ENCODE results near the gene CA6. TPM values are rescaled to one million over a fixed set of nuclear protein-coding genes. Genes with fewer than 3 reads are reported as not detected.
"Not testable (repeated sequence)": the region's sequence is repeated elsewhere in the genome, so short reads cannot be mapped to it uniquely, and the experiment has no call there.

CA6 gene
- total RNA-seq, 2 experiments from 2014 or later: 0.27 TPM; not detected in 1

GRCh38 chr1:8950309-8950708 is 4.6 kb downstream of the CA6 start:
- Mint-ChIP-seq H3K4me3 (no peak overlapping the region), H3K36me3 (ENCODE audit: low read depth) (peaks cover 2% of the 10 kb centered on the region), H3K27me3 (no peaks in the 10 kb centered on the region), H3K9me3 (ENCODE audit: low read depth) (no peaks in the 10 kb centered on the region), H3K27ac (no peak overlapping the region), H3K4me1 (peaks cover 21% of the 10 kb centered on the region)
- ATAC-seq (no peak), DNase-seq (no peak)
- ChIA-PET POLR2A (no interaction called here), CTCF (interaction anchor here (1.1 to 1.7 kb wide), 2 partner anchors 20 to 32 kb away, joined by 3 to 4 read pairs; no protein-coding TSS in a partner anchor)
- intact Hi-C loops (cut with DNase I, micrococcal nuclease): no loop called here

DNA sequence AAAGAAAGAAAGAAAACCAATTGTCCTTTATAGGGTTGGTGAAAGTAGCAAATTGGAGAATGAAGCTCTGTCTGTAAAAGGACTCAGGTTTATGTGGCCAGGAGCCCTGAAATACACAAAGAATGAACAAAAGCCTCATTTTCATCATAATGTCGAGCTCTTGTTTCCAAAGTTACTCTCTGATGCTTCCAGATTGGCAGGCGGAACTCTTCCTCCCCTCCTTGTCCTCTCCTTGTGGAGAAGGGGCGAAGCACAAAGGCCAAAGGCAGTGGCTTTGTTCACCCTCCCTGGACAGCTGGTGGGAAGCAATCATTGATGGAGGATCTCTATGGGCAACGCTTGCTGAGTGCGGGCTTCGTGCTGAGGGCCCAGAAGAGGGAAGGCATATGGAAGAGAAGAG is 5.6 kb downstream of the CA6 start:
- Mint-ChIP-seq H3K27me3 (no peaks in the 10 kb centered on the region), H3K27ac (no peak overlapping the region), H3K36me3 (ENCODE audit: low read depth) (peaks cover 2% of the 10 kb centered on the region), H3K4me1 (peaks cover 11% of the 10 kb centered on the region), H3K9me3 (ENCODE audit: low read depth) (no peaks in the 10 kb centered on the region), H3K4me3 (no peak overlapping the region)
- ChIA-PET CTCF (interaction anchor here (0.7 to 1.7 kb wide), 2 partner anchors 19 to 54 kb away, joined by 3 to 4 read pairs; no protein-coding TSS in a partner anchor), POLR2A (no interaction called here)
- DNase-seq (no peak), ATAC-seq (no peak)
- intact Hi-C loops (cut with DNase I, micrococcal nuclease): no loop called here

DNA sequence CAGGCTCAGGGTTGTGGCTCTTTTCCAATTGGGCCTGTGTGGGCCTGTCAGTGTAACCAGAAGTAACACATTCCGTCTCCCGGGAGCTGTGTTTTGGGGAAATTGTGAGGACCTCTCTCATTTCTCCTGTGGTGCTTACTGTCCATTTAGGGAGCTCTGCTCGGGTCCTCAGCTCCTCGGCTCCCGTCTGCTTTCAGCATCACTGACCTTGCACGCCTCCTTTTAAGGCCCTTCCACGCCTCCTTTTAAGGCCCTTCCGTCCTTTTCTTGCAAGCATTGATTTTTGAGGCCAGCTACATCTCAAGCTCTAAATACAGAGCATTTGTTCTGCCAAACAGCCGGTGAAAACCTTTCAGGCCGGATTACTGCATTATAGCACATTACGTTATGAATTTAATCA is 9.7 kb downstream of the CA6 start:
- ChIA-PET CTCF (interaction anchor here (1.0 to 1.6 kb wide), 2 partner anchors 38 to 50 kb away, joined by 3 to 6 read pairs; no protein-coding TSS in a partner anchor), POLR2A (no interaction called here)
- no peaks in the 10 kb centered on the region for H3K27me3 Mint-ChIP-seq
- peaks cover 3% of the 10 kb centered on the region for H3K9me3 Mint-ChIP-seq (ENCODE audit: low read depth)
- DNase-seq: no peak
- peaks cover 4% of the 10 kb centered on the region for H3K36me3 Mint-ChIP-seq (ENCODE audit: low read depth)
- ATAC-seq: no peak
- H3K4me1 Mint-ChIP-seq: peaks cover 13% of the 10 kb centered on the region
- intact Hi-C loops (cut with DNase I, micrococcal nuclease): no loop called here
- H3K4me3 Mint-ChIP-seq: no peak overlapping the region
- H3K27ac Mint-ChIP-seq: no peak overlapping the region

DNA sequence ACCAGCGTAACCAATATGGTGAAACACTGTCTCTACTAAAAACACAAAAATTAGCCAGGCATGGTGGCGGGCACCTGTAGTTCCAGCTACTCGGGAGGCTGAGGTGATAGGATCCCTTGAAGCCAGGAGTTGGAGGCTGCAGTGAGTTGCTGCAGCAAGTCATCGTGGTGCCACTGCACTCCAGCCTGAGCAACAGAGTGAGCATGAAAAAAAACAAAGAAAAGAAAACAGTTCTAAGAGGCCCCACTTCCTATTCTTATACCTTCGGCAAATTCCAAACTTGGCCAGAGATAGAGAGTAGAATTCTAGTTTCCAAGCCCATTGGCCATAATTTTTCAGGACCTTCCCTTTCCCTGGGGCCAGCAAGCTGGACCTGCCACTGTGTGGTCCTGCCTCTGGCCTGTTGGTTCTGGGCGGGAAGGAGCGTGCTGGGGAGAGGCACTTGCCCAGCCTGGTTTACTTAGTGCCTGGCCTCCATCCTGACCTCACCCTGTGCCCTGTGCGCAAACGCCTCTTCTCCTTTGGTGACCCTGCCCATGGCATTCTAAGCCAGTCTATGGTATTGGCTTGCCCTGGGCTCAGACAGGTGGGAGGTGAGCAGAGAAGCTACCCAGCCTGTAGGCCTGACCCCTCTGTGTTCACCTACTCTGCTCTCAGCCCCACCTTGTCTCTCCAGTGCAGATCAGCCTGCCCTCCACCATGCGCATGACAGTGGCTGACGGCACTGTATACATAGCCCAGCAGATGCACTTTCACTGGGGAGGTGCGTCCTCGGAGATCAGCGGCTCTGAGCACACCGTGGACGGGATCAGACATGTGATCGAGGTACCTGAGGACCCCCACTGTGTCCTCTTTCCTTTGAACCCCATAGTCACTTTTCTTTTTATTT is 11.0 kb downstream of the CA6 start:
- H3K36me3 Mint-ChIP-seq (ENCODE audit: low read depth): peaks cover 7% of the 10 kb centered on the region
- peaks cover 6% of the 10 kb centered on the region for H3K9me3 Mint-ChIP-seq (ENCODE audit: low read depth)
- DNase-seq: no peak
- CTCF ChIA-PET: interaction anchor here (1.6 kb wide), 1 partner anchor 48 kb away, joined by 6 read pairs; no protein-coding TSS in a partner anchor
- no peaks in the 10 kb centered on the region for H3K27me3 Mint-ChIP-seq
- H3K4me3 Mint-ChIP-seq: no peak overlapping the region
- POLR2A ChIA-PET: no interaction called here
- intact Hi-C loops (cut with DNase I, micrococcal nuclease): no loop called here
- H3K4me1 Mint-ChIP-seq: peaks cover 16% of the 10 kb centered on the region
- H3K27ac Mint-ChIP-seq: no peak overlapping the region
- ATAC-seq: no peak

- peak; percentile 67 for DNase-seq
- ChIA-PET POLR2A (no interaction called here), CTCF (interaction anchor here (0.6 to 3.4 kb wide), 20 partner anchors 9 to 492 kb away, joined by 3 to 30 read pairs (median 5); no protein-coding TSS in a partner anchor)
- Mint-ChIP-seq H3K4me3 (no peak overlapping the region), H3K9me3 (ENCODE audit: low read depth) (peaks cover 6% of the 10 kb centered on the region), H3K36me3 (ENCODE audit: low read depth) (peaks cover 7% of the 10 kb centered on the region), H3K4me1 (peaks cover 47% of the 10 kb centered on the region), H3K27me3 (no peaks in the 10 kb centered on the region), H3K27ac (peak overlapping the region; percentile 27)
- ATAC-seq: peak; percentile 57
- intact Hi-C loops (cut with DNase I, micrococcal nuclease): loop anchor here in 1 of 2 experiments (2.0 kb wide), 1 partner anchor 26 kb away; no protein-coding TSS in a partner anchor
Measured at GRCh38 chr1:8962812-8963530, 17.3 kb downstream of the CA6 start.

GRCh38 chr1:8963963-8964362 is 18.3 kb downstream of the CA6 start:
- CTCF ChIA-PET: interaction anchor here (0.8 to 3.4 kb wide), 11 partner anchors 11 to 491 kb away, joined by 3 to 30 read pairs (median 6); no protein-coding TSS in a partner anchor
- DNase-seq: no peak
- peak overlapping the region; percentile 2 for H3K27ac Mint-ChIP-seq
- intact Hi-C loops (cut with DNase I, micrococcal nuclease): loop anchor here in 1 of 2 experiments (2.0 kb wide), 1 partner anchor 25 kb away; no protein-coding TSS in a partner anchor
- no peaks in the 10 kb centered on the region for H3K27me3 Mint-ChIP-seq
- H3K4me3 Mint-ChIP-seq: no peak overlapping the region
- peaks cover 6% of the 10 kb centered on the region for H3K9me3 Mint-ChIP-seq (ENCODE audit: low read depth)
- ATAC-seq: no peak
- POLR2A ChIA-PET: interaction anchor here (0.6 kb wide), 1 partner anchor 87 kb away, joined by 4 read pairs; no protein-coding TSS in a partner anchor
- peaks cover 7% of the 10 kb centered on the region for H3K36me3 Mint-ChIP-seq (ENCODE audit: low read depth)
- peaks cover 41% of the 10 kb centered on the region for H3K4me1 Mint-ChIP-seq

GRCh38 chr1:8965121-8965820 is 19.6 kb downstream of the CA6 start:
- Mint-ChIP-seq H3K4me3 (no peak overlapping the region), H3K9me3 (ENCODE audit: low read depth) (peaks cover 5% of the 10 kb centered on the region), H3K27ac (peak overlapping the region; percentile 67), H3K27me3 (no peaks in the 10 kb centered on the region), H3K4me1 (peaks cover 48% of the 10 kb centered on the region), H3K36me3 (ENCODE audit: low read depth) (peaks cover 4% of the 10 kb centered on the region)
- ATAC-seq (no peak), DNase-seq (no peak)
- CTCF ChIA-PET: interaction anchor here (3.4 kb wide), 1 partner anchor 23 kb away, joined by 30 read pairs; no protein-coding TSS in a partner anchor
- intact Hi-C loops (cut with DNase I, micrococcal nuclease): no loop called here
- POLR2A ChIA-PET: interaction anchor here (0.6 to 0.7 kb wide), 3 partner anchors 22 to 91 kb away, joined by 3 to 4 read pairs (median 3); partner anchors contain the start of gene ENO1

DNA sequence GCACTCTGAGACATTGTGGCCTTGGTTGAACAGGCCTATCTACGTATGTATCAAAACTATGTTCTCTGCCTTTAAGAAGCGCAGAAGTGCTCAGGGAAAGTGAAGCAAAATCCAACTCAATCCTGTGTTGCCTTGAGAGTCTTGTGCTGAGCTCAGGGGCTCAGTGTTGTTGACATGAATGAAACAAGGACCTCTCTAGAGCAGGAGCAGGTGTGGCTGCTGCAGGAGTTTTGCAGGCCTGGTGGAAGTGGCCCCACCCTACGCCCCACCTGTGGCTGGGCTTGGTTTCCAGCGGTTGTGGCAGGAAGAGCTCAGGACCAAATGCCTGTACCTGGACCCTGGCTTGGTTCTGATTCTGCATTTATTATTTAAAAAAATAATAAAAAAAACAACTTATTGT is 20.9 kb downstream of the CA6 start:
- ChIA-PET CTCF (interaction anchor here (1.8 kb wide), 1 partner anchor 21 kb away, joined by 5 read pairs; no protein-coding TSS in a partner anchor), POLR2A (no interaction called here)
- no peak overlapping the region for H3K4me3 Mint-ChIP-seq
- intact Hi-C loops (cut with DNase I, micrococcal nuclease): no loop called here
- H3K4me1 Mint-ChIP-seq: peaks cover 55% of the 10 kb centered on the region
- DNase-seq: no peak
- H3K27me3 Mint-ChIP-seq: no peaks in the 10 kb centered on the region
- H3K27ac Mint-ChIP-seq: no peak overlapping the region
- no peaks in the 10 kb centered on the region for H3K36me3 Mint-ChIP-seq (ENCODE audit: low read depth)
- no peaks in the 10 kb centered on the region for H3K9me3 Mint-ChIP-seq (ENCODE audit: low read depth)
- no peak for ATAC-seq

DNA sequence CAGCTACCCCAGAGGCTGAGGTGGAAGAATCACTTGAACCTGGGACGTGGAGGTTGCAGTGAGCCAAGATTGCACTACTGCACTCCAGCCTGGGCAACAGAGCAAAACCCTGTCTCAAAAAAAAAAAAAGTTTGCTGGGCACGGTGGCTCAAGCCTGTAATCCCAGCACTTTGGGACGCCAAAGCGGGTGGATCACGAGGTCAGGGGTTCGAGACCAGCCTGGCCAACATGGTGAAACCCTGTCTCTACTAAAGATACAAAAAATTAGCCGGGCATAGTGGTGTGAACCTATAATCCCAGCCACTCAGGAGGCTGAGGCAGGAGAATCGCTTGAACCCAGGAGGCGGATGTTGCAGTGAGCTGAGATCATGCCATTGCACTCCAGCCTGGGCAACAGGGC is 23.2 kb downstream of the CA6 start:
- CTCF ChIA-PET: interaction anchor here (0.6 to 1.0 kb wide), 2 partner anchors 19 to 36 kb away, joined by 3 read pairs; no protein-coding TSS in a partner anchor
- Mint-ChIP-seq H3K4me3 (peak overlapping the region; percentile 72), H3K4me1 (peaks cover 48% of the 10 kb centered on the region), H3K27ac (peak overlapping the region; percentile 84)
- ATAC-seq; POLR2A ChIA-PET; H3K27me3 Mint-ChIP-seq; H3K36me3 Mint-ChIP-seq (ENCODE audit: low read depth); DNase-seq; intact Hi-C loops (cut with DNase I, micrococcal nuclease); H3K9me3 Mint-ChIP-seq (ENCODE audit: low read depth): not testable (repeated sequence)

DNA sequence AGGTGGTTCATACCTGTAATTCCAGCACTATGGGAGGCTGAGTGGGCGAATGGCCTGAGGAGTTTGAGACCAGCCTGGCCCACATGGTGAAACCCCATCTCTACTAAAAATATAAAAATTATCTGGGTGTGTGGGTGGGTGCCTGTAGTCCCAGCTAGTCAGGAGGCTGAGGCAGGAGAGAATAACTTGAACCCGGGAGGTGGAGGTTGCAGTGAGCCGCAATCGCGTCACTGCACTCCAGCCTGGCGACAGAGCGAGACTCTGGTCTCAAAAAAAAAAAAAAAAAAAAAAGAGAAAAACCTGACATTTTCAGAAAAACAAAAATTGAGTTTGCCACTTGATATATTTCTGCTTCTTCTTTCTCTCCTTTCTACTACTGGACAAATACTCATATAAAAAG is 24.3 kb downstream of the CA6 start:
- no peaks in the 10 kb centered on the region for H3K27me3 Mint-ChIP-seq
- POLR2A ChIA-PET: no interaction called here
- H3K36me3 Mint-ChIP-seq (ENCODE audit: low read depth): no peaks in the 10 kb centered on the region
- ATAC-seq: no peak
- no peaks in the 10 kb centered on the region for H3K9me3 Mint-ChIP-seq (ENCODE audit: low read depth)
- no peak for DNase-seq
- CTCF ChIA-PET: interaction anchor here (1.0 to 2.5 kb wide), 6 partner anchors 18 to 110 kb away, joined by 3 to 10 read pairs (median 6); no protein-coding TSS in a partner anchor
- peak overlapping the region; percentile 84 for H3K27ac Mint-ChIP-seq
- H3K4me1 Mint-ChIP-seq: peaks cover 45% of the 10 kb centered on the region
- intact Hi-C loops (cut with DNase I, micrococcal nuclease): loop anchor here in 1 of 2 experiments (5.0 kb wide), 1 partner anchor 53 kb away; no protein-coding TSS in a partner anchor
- H3K4me3 Mint-ChIP-seq: peak overlapping the region; percentile 72
